Common myeloid progenitor, CD34-positive (primary cell): ENCODE results near the gene SLC12A3.

Experiments used
- CTCF ChIA-PET: fragments of 350-600 bp; sonication (Branson Sonifier 250); formaldehyde crosslinking; loops from one replicate; lab custom pipeline; 2021; ENCODE audit warnings: antibody characterized with exemption; lab: Charles Lee
- POLR2A ChIA-PET: fragments of 350-600 bp; sonication (Branson Sonifier 250); formaldehyde crosslinking; loops from one replicate; lab custom pipeline; 2021; ENCODE audit warnings: antibody characterized with exemption; lab: Charles Lee
- DNase-seq, 3 donors: peaks; one replicate each; pipeline versions ENCODE4 v3.0.0 to v3.0.0-alpha.2; 2013
- H3K27ac ChIP-seq, 2 experiments: 1 replicate in 1 of 2; 2 replicates in 1 of 2; pipeline ENCODE4 v1.7.0; 2013; ENCODE audit warnings: inconsistent platforms in 2 of 2, low read length in 2 of 2, mild to moderate bottlenecking in 2 of 2, low read depth in 1 of 2, moderate library complexity in 1 of 2; ENCODE audit not compliant: severe bottlenecking in 2 of 2, insufficient read depth in 1 of 2, poor library complexity in 1 of 2
- H3K27me3 ChIP-seq, 5 experiments: replicated peaks in 2 of 5; 1 replicate in 3 of 5; 2 replicates in 2 of 5; pipeline versions ENCODE4 v1.6.1 to v1.7.0; 2013; ENCODE audit warnings: low read length in 4 of 5, mild to moderate bottlenecking in 2 of 5, moderate library complexity in 2 of 5, inconsistent platforms in 1 of 5; ENCODE audit not compliant: insufficient read depth in 5 of 5, control insufficient read depth in 4 of 5
- H3K36me3 ChIP-seq, 4 experiments: 1 replicate in 2 of 4; 2 replicates in 2 of 4; pipeline versions ENCODE4 v1.6.1 to v1.7.0; 2013; ENCODE audit warnings: low read length in 3 of 4, control low read depth in 1 of 4, mild to moderate bottlenecking in 1 of 4; ENCODE audit not compliant: control insufficient read depth in 4 of 4, insufficient read depth in 4 of 4
- H3K4me1 ChIP-seq, 4 experiments: 1 replicate in 3 of 4; 2 replicates in 1 of 4; pipeline versions ENCODE4 v1.6.1 to v1.7.1; 2013; ENCODE audit warnings: low read length in 3 of 4, mild to moderate bottlenecking in 3 of 4, control low read depth in 1 of 4, inconsistent platforms in 1 of 4, moderate library complexity in 1 of 4; ENCODE audit not compliant: control insufficient read depth in 4 of 4, insufficient read depth in 4 of 4; ENCODE audit errors: control extremely low read depth in 1 of 4
- H3K4me3 ChIP-seq, 7 experiments: 1 replicate in 4 of 7; 2 replicates in 3 of 7; pipeline versions ENCODE4 v1.5.1 to v1.7.0; 2013; ENCODE audit warnings: mild to moderate bottlenecking in 7 of 7, low read length in 6 of 7, moderate library complexity in 6 of 7, inconsistent platforms in 2 of 7, low read depth in 2 of 7, control low read depth in 1 of 7; ENCODE audit not compliant: insufficient read depth in 4 of 7, control insufficient read depth in 1 of 7; ENCODE audit errors: extremely low read depth in 1 of 7
- H3K9me3 ChIP-seq, 5 experiments: 1 replicate in 4 of 5; 2 replicates in 1 of 5; pipeline versions ENCODE4 v1.6.1 to v1.7.1; 2013; ENCODE audit warnings: low read length in 4 of 5, mild to moderate bottlenecking in 2 of 5, inconsistent platforms in 1 of 5, low read depth in 1 of 5, moderate library complexity in 1 of 5; ENCODE audit not compliant: control insufficient read depth in 4 of 5, insufficient read depth in 2 of 5; ENCODE audit errors: control extremely low read depth in 1 of 5
- WGBS: methylation state at CpG from one replicate; pipeline ENCODE4 v1.1.5; 2013; ENCODE audit not compliant: insufficient coverage; 5-methylcytosine and 5-hydroxymethylcytosine counted together

Gene SLC12A3

GRCh38 chr16:56939801-56940200, 74.8 kb downstream of the SLC12A3 start:
- peaks cover 0 to 3% (median 0%) of the 10 kb centered on the region in 4 experiments for H3K4me1 ChIP-seq
- CTCF ChIA-PET, result no interaction called here
- no peak for DNase-seq
- POLR2A ChIA-PET, result interaction anchor here (0.7 kb wide), 1 partner anchor 83 kb away, joined by 3 read pairs; no protein-coding TSS in a partner anchor
- H3K9me3 ChIP-seq, result no peaks in the 10 kb centered on the region
- 82% methylated on average over 2 of the region's 4 CpGs for WGBS
- no peak overlapping the region for H3K27ac ChIP-seq
- no peaks in the 10 kb centered on the region for H3K27me3 ChIP-seq
- H3K4me3 ChIP-seq, result no peak overlapping the region
- peaks cover 38 to 89% (median 73%) of the 10 kb centered on the region in 4 experiments for H3K36me3 ChIP-seq

GRCh38 chr16:56941092-56941491, 76.1 kb downstream of the SLC12A3 start:
- no peak overlapping the region for H3K4me3 ChIP-seq
- no peaks in the 10 kb centered on the region for H3K27me3 ChIP-seq
- H3K9me3 ChIP-seq, result no peaks in the 10 kb centered on the region
- CTCF ChIA-PET, result interaction anchor here (1.4 kb wide), 2 partner anchors 11 to 75 kb away, joined by 3 to 4 read pairs; no protein-coding TSS in a partner anchor
- peaks cover 0 to 3% (median 0%) of the 10 kb centered on the region in 4 experiments for H3K4me1 ChIP-seq
- WGBS, result no CpG with 5 or more reads among the region's 2 CpGs
- no peak overlapping the region for H3K27ac ChIP-seq
- no peak for DNase-seq
- POLR2A ChIA-PET, result no interaction called here
- peaks cover 42 to 87% (median 71%) of the 10 kb centered on the region in 4 experiments for H3K36me3 ChIP-seq

- no peak overlapping the region for H3K27ac ChIP-seq
- no peak for DNase-seq
- H3K9me3 ChIP-seq, result no peaks in the 10 kb centered on the region
- WGBS, result 84% methylated on average over 9 of the region's 9 CpGs
- ChIA-PET POLR2A (interaction anchor here (0.6 to 1.1 kb wide), 4 partner anchors 8 to 1798 kb away, joined by 3 to 5 read pairs (median 3); partner anchors contain the start of gene HERPUD1), CTCF (interaction anchor here (0.9 to 1.4 kb wide), 5 partner anchors 10 to 96 kb away, joined by 3 to 4 read pairs (median 3); no protein-coding TSS in a partner anchor)
- H3K27me3 ChIP-seq, result no peaks in the 10 kb centered on the region
- peaks cover 0 to 3% (median 0%) of the 10 kb centered on the region in 4 experiments for H3K4me1 ChIP-seq
- no peak overlapping the region for H3K4me3 ChIP-seq
- H3K36me3 ChIP-seq, result peaks cover 36 to 82% (median 67%) of the 10 kb centered on the region in 4 experiments
Observed at GRCh38 chr16:56941856-56942331, 76.9 kb downstream of the SLC12A3 start.

GRCh38 chr16:56943761-56944375, 78.9 kb downstream of the SLC12A3 start:
- H3K36me3 ChIP-seq, result peaks cover 22 to 64% (median 53%) of the 10 kb centered on the region in 4 experiments
- WGBS, result 93% methylated on average over 5 of the region's 6 CpGs
- no peak overlapping the region for H3K4me3 ChIP-seq
- H3K27ac ChIP-seq, result no peak overlapping the region
- no peaks in the 10 kb centered on the region for H3K9me3 ChIP-seq
- no peaks in the 10 kb centered on the region for H3K27me3 ChIP-seq
- ChIA-PET POLR2A (interaction anchor here (0.5 to 0.8 kb wide), 3 partner anchors 39 to 197 kb away, joined by 3 read pairs; no protein-coding TSS in a partner anchor), CTCF (interaction anchor here (0.9 kb wide), 2 partner anchors 8 to 17 kb away, joined by 3 read pairs; no protein-coding TSS in a partner anchor)
- no peak for DNase-seq
- H3K4me1 ChIP-seq, result peaks cover 0 to under 1% (median 0%) of the 10 kb centered on the region in 4 experiments

GRCh38 chr16:56944954-56945839, 80.2 kb downstream of the SLC12A3 start:
- Histone ChIP-seq H3K4me3 (no peak overlapping the region), H3K27me3 (no peaks in the 10 kb centered on the region), H3K4me1 (no peaks in the 10 kb centered on the region), H3K9me3 (no peaks in the 10 kb centered on the region), H3K27ac (no peak overlapping the region), H3K36me3 (peaks cover 16 to 51% (median 40%) of the 10 kb centered on the region in 4 experiments)
- ChIA-PET CTCF (interaction anchor here (0.8 to 1.2 kb wide), 3 partner anchors 15 to 110 kb away, joined by 3 to 5 read pairs (median 3); no protein-coding TSS in a partner anchor), POLR2A (no interaction called here)
- WGBS, result 92% methylated on average over 2 of the region's 2 CpGs
- no peak for DNase-seq

- H3K36me3 ChIP-seq, result peaks cover 14 to 45% (median 35%) of the 10 kb centered on the region in 4 experiments
Observed at GRCh38 chr16:56945847-56946527, 81.0 kb downstream of the SLC12A3 start.

More at GRCh38 chr16:56945847-56946527, 81.0 kb downstream of the SLC12A3 start:
- Histone ChIP-seq H3K27me3 (no peaks in the 10 kb centered on the region), H3K27ac (no peak overlapping the region), H3K4me3 (no peak overlapping the region), H3K4me1 (peaks cover 0 to 7% (median under 1%) of the 10 kb centered on the region in 4 experiments), H3K9me3 (no peaks in the 10 kb centered on the region)
- WGBS, result 100% methylated on average over 5 of the region's 12 CpGs
- no peak for DNase-seq
- CTCF ChIA-PET, result interaction anchor here (0.8 to 1.2 kb wide), 3 partner anchors 14 to 110 kb away, joined by 3 to 5 read pairs (median 3); no protein-coding TSS in a partner anchor
- POLR2A ChIA-PET, result no interaction called here
